ENCODE results near the gene ADAP2.
"Not testable (repeated sequence)": the region's sequence is repeated elsewhere in the genome, so short reads cannot be mapped to it uniquely, and the experiment has no call there.

Gene ADAP2

DNA sequence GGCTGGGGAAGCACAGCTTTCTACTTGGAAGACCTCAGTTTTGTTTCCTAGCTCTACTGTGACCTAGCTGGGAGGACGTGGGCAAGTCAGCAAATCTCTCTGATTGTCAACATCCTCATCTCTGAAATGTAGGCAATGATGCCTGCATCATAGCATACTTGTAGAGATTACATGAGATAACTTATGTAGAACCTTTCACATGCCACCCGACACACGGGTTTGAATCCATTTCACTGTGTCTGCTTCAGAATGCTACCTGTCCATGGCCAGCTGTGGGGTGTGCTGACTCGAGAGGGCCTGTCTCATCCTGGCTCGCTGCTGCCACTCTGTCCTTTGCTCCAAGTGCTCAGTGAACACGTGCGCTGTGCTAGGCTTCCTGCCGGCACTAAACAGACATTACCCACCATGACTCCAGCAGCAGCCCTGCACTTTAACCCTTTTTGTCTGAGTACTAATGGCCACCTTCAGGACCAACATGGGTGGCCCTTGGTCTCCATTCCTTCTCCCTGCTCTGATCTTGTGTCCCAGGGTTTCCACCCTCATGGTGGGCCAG lies 7.4 kb downstream of the ADAP2 start:
- in situ Hi-C loops (cut with MboI; ENCODE audit: low sequenced_read_pairs): no loop called here

DNA sequence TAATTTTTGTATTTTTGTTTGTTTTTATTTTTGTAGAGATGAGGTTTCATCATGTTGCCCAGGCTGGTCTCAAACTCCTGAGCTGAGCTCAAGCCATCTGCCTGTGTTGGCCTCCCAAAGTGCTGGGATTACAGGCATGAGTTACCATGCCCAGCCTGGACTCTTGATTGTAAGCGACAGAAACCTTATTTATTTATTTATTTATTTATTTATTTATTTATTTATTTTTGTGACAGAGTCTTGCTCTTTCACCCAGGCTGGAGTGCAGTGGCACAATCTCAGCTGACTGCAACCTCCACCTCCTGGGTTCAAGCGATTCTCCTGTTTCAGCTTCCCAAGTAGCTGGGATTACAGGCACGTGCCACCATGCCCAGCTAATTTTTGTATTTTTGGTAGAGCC lies 8.1 kb downstream of the ADAP2 start:
- in situ Hi-C loops (cut with MboI; ENCODE audit: low sequenced_read_pairs): not testable (repeated sequence)

DNA sequence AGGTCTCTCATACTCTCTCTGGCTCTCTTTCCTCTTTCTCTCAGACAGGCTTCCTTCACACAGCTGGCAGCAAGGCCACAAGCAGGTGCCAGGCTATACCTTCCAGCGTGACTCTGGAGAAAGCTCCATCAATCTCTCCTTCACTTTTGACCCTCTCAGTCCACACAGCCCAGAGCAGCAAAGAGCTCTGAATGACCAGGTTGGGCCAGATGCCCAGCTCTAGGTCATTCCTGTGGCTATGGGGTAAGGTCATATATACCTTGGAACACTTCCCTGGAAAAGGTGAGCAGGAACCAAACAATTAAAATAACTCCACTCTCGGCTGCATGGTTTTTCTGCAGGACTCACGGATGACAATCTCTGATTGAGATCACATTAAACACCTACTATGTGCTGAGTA lies 8.8 kb downstream of the ADAP2 start:
- in situ Hi-C loops (cut with MboI; ENCODE audit: low sequenced_read_pairs): no loop called here

DNA sequence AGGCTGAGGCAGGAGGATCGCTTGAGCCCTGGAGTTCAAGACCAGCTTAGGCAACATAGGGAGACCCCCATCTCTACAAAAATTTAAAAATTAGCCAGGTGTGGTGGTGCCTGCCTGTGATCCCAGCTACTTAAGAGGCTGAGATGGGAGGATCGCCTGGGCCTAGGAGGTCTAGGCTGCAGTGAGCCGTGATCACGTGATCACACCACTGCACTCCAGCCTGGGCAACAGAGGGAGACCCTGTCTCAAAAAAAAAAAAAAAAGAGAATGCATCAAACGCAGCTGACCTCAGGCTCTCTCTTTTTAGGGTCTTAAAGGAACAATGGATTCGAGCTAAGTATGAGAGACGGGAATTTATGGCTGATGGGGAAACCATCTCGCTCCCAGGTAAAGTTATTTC lies 9.8 kb downstream of the ADAP2 start:
- in situ Hi-C loops (cut with MboI; ENCODE audit: low sequenced_read_pairs): not testable (repeated sequence)

DNA sequence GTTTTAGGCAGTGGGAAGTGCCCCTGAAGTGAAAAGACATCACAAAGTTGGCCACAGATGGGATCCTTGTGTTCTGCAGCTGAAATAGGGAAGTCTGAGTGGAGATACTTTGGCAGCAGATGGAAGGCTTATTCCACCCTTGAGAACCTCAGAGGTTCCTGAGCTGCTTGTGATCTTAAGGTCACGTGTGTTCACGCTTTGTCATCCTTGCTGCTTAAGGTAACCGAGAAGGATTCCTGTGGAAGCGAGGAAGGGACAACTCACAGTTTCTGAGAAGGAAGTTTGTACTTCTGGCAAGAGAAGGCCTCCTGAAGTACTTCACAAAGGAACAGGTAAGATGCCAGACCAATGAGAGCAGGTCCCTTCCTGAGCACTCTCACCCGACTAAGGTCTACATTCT lies 12.2 kb downstream of the ADAP2 start:
- in situ Hi-C loops (cut with MboI; ENCODE audit: low sequenced_read_pairs): no loop called here

DNA sequence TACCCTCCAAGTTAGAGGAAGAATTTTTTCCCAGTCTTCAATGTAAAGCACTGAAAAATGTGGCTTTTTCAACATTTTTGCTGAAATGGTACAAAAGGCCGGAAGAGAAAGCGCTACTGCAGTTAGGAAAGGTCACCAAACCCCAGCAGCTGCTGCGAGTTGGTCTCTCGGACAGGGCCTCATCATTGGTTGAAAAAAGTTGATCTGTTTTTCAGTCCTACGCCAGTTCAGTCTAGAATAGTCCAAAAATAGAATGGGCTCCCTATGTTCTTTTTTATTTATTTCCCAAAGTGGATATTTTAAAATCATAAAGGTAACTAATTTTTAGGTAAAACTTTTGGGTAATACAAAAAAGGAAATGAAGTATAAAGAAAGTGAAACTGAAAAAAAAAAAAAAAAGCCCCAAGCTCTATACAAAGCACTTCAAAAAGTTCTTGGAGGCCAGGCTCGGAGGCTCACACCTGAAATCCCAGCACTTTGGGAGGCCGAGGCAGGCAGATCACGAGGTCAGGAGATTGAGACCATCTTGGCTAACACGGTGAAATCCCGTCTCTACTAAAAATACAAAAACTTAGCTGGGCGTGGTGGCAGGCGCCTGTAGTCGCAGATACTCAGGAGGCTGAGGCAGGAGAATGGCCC lies 17.4 kb downstream of the ADAP2 start:
- in situ Hi-C loops (cut with MboI; ENCODE audit: low sequenced_read_pairs): no loop called here

DNA sequence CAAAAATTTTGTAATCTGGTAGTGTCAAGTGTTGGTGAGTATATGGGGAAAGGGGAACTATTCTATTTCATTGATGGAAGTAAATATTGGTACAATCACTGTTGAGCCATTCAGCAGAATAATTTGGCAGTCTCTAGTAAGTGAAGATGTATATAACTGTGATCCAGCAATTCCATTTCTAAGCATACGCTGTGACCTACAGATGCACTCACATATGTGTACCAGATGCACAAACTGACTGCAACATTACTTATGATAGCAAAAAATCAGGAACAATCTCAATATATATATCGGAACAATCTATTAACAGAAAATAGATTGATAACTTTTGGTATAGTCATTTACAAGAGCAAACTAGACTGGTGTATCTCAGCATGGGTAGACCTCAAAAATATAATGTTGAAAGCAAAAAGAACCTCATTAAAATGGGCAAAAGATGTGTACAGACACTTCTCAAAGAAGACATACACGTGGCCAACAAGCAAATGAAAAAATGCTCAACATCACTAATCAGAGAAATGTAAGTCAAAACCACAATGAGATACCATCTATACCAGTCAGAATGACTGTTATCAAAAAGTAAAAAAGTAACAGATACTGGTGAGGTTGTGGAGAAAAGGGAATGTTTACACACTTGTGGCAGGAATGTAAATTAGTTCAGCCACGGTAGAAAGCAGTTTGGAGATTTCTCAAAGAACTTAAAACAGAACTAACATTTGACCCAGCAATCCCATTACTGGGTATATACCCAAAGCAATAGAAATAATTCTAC lies 20.7 kb downstream of the ADAP2 start:
- in situ Hi-C loops (cut with MboI; ENCODE audit: low sequenced_read_pairs): no loop called here

DNA sequence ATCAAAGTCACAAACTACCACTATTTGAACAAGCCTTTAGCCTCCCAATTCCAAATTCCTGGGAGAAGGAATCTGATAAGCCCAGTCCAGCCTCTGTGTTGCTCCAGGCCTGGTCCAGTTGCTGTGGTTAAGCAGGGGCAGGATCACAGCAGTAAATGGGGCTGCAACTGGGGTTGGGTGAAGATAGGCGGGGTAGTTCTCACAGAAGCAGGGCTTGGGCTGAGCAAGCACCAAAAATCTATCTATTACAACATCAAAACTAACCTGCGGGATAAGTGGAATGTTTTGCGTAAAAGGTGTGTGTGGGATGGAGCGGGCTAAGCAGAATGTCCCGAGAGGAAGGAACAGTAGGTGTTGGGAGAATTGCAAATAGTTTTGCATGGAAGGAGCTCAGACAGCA lies 26.1 kb downstream of the ADAP2 start:
- in situ Hi-C loops (cut with MboI; ENCODE audit: low sequenced_read_pairs): no loop called here

DNA sequence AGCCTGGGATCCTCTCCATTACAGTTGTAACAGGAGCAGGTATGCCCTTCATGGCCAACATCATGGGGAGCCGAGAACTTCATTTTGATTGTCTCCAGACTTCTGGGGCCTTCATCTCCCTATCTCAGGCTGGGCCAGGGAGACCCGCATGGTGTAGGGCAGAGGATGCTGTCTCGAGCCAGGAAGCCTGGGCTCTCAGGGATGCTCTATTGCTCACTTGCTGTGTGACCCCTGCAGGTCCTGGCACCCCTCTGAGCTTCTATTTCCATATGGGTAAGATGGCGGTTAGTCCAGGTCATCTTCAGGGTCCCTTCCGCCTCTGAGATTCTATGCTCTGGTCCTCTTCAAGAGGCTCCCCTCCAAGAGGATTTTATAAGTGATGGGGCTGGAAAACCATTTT lies 28.4 kb downstream of the ADAP2 start:
- in situ Hi-C loops (cut with MboI; ENCODE audit: low sequenced_read_pairs): no loop called here

DNA sequence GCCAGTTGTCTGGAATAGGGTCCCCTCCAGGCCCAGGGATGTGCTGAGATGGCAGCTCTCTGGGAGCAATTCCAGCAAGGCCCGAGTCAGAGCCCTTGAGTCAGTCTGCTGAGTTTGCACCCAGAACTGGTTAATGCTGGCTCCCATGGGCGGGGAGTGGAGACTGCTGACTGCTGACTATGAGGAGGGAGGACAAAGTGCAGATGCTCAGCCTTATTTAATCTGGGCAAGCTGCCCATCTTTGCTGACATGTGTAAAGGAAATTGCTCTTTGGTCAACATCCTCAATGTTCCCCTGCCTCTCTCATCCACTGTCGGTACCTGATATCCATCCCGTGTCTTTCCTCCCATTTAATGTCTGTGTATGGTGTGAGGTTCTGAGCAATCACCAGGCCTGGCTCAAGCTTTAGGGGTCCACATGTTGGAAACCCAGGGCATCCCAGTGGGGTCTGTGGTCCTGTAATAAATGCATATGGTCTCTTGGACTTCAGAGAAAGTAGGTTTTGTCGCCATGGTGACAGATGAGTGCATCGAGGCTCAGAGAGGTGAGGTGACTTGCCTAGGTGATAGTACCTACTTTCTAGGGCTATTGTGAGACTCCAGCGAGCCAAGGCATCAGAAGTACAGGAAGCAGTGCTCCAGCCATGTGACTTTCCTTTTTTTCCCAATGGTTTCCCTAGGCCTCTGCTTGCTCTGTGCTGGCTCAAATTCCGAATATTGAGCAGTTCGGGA lies 29.1 kb downstream of the ADAP2 start:
- in situ Hi-C loops (cut with MboI; ENCODE audit: low sequenced_read_pairs): no loop called here

DNA sequence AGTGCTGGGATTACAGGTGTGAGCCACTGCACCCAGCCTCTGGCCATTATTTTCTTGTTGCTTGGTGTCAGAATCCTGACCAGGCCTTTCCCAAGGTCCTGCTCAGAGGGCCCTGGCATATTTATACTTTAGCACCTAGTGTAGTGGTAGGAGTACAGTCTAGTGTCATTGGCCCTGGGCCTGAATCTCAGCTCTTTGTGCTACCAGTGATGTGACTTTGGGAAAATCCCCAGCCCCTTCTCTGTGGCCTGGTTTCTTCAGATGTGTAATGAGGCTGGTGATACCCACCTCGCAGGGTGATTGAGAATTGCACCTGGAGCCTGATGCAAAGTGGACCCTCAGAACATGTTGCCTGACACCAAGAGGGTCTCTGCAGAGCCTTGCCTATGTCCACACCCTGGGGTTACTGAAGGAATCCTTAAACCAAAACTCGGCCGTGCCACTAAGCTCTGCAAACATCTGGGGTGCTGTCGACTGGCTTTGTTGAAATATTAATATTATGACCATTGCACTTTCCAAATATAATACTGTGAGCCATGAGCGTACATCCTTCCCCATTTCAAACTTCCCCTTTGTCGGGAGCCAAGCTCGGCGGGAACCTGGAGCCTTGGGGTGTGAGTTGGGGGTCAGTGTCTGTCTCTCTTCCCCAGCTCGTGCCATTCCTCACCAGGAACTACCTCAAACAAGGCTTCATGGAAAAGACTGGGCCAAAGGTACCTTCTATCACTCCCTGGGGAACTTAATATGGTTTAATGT lies 31.1 kb downstream of the ADAP2 start:
- in situ Hi-C loops (cut with MboI; ENCODE audit: low sequenced_read_pairs): no loop called here

DNA sequence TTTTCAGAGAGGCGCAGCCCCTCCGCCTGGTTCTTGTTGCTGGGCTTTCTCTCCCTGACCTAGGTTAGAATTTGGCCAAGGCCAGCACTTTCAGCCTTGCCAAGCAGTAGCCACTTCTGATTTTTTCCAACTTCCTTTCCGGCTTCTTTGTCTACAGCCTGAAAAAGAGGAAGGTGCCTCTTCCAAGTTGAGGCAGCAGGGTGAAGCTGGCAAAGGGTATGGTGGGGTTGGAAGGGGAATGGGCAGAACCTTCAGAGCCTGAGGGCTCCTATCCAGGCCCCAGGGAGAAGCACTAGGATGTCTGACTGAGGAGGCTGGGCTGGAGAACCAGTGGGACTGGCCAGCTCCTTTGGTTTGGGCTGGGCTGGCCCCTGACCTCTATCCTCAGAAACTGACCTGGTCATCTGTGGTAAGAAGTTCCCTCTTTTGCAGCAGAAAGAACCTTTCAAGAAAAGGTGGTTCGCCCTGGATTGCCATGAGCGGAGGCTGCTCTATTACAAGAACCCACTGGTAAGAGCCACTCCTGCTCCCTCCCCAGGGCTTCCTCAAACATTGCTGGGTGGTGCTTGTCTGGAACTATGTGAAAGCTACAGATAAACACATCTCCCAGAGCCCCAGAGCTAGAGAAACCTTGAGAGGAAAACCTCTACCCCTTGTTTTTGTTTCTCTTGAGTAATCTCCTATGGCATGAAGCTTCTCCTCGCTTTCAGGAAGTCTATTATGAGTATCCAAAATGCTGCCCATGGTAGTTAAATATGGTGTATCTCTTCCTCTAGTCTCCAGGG lies 32.5 kb downstream of the ADAP2 start:
- in situ Hi-C loops (cut with MboI; ENCODE audit: low sequenced_read_pairs): no loop called here

DNA sequence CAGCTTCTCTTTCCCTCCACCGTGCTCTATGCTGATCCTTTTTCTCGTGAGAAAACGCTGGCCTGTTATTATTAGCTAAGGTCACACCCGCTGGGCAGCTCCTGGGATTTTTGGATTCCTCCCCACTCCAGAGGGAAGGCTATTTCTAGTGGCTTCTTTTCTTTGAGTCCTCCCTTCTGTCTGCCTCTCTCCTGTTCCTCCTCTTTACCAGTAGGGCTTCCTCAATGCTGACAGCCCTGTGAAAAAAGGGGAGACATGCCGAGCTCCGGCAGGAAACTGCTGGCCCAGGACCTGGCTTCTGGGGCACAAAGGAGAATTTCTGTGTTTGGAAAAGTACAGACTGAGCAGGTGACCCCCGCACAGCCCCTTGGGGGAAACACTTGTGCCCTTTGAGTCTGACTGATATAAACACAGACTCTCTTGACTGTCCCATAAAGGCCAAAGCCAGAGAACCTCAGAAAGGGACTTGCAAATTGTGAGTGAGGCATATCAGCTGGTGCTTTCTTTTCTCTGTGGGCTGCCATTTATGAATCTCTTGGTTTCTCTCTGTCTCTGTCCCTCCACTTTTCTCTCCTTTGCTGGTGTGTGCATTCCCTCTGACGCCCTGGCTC lies 35.1 kb downstream of the ADAP2 start:
- in situ Hi-C loops (cut with MboI; ENCODE audit: low sequenced_read_pairs): no loop called here

DNA sequence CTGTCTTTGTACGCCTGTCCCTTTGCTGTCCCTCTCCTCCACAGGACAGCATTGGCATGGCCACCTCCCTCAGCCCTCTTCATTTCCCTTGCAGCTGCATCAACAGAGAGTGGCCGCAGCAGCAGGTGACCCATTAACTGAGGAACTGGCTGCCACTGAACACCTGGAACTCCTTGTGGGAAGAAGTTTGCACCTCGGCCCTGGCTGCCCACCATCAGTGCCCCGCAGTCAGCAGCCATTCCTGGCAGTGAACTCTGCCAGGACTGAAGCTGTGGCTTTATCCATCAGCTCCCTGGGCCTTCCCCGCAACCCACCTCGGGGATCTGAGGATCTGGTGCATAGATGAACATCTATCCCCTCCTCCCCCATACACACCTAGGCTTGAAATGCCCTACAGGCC lies 36.0 kb downstream of the ADAP2 start:
- in situ Hi-C loops (cut with MboI; ENCODE audit: low sequenced_read_pairs): no loop called here

DNA sequence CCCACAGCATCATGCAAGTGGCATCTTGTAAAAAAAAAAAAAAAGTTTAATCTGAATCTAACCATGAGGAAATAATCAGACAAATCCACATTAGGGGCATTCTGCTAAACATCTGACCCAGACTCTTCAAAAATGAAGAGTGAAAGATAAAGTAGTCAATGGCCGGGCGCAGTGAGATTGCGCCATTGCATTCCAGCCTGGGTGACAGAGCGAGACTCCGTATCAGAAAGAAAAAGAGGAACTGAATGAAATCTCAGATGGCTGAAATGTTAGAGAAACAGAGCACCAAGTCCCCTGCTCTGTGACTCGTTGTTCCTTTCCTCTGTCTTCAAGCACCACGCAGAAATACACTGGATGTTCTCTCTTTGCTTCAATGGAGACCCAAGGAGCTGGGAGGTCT lies 36.4 kb downstream of the ADAP2 start:
- in situ Hi-C loops (cut with MboI; ENCODE audit: low sequenced_read_pairs): no loop called here

DNA sequence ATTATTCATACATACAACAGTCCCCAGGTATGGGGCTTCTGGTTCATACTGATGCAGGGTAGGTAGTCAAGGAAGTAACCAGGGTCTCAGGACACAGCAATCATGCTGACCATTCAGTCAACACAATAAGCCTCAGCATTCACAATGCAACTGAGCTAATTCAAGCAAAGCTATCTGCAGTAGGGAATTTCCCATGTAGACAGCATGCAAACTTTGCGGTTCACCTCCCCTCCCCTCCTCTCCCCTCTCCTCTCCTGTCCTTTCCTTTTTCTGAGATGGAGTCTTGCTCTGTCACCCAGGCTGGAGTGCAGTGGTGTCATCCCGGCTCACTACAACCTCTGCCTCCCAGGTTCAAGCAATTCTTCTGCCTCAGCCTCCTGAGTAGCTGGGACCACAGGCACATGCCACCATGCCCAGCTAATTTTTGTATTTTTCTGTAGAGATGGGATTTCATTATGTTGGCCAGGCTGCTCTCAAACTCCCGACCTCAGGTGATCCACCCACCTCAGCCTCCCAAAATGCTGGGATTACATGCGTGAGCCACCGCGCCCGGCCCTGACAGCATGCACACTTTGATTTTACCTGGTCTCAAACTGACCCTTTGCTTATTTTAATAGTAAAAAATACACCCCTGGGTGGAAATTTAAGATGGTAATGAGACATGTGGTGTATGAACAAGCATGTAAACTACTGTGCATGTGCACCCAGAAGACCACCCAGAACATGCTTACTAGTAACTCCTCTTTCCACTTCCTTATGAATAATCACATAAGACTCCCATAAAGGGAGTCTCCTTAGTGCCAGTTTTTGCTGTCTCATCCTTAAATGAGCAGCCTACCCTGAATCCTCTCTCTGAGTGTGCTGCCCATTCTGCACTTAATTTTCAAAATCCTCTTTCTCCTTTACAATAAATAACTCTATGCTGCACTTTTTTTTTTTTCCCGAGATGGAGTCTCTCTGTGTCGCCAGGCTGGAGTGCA lies 39.8 kb downstream of the ADAP2 start:
- in situ Hi-C loops (cut with MboI; ENCODE audit: low sequenced_read_pairs): no loop called here

DNA sequence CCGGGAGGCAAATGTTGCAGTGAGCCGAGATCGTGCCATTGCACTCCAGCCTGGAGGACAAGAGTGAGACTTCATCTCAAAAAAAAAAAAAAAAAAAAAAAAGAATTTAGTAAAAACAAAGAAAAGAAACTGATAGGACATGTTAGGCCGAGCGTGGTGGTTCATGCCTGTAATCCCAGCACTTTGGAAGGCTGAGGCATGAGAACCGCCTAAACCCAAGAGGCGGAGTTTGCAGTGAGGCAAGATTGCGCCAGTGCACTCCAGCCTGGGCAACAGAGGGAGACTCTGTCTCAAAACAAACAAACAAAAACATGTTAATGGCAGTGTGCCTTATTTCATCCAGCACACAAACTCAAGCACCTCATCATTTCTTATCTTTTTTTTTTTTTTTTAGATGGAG lies 42.6 kb downstream of the ADAP2 start:
- in situ Hi-C loops (cut with MboI; ENCODE audit: low sequenced_read_pairs): not testable (repeated sequence)

DNA sequence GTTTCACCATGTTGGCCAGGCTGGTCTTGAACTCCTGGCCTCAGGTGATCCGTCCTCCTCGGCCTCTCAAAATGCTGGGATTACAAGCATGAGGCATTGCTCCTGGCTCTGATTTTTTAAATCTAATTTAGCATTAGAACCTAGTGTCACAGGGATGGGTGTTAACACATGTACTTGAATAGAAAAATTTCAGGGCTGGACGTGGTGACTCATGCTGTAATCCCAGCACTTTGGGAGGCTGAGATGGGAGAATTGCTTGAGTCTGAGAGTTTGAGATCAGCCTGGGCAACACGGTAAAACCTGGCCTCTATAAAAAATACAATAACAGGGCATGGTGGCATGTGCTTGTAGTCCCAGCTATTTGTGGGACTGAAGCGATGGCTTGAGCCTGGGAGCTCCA lies 43.1 kb downstream of the ADAP2 start:
- in situ Hi-C loops (cut with MboI; ENCODE audit: low sequenced_read_pairs): no loop called here

DNA sequence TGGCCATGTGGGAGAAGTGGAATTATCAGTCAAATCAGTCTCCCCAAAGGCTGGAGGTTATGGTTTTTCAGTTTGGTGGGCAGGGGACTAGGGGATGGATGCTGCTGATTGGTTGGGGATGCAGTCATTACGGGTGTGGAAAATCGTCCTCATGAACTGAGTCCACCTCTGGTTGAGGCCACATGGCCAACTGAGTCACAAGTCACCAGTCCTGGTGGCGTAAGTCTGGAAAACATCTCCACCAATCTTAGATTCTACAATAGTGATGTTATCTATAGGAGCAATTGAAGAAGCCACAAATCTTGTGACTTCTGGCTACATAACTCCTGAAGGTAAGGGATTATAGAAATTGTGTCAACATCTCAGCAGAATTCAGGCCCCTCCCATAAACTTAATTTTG lies 43.9 kb downstream of the ADAP2 start:
- in situ Hi-C loops (cut with MboI; ENCODE audit: low sequenced_read_pairs): no loop called here

Measured in HL-60/S4 (cell line).